Vagina (tissue), 2 donors: Measurements from ENCODE around the gene CHST11. TPM values are rescaled to one million over a fixed set of nuclear protein-coding genes. Genes with fewer than 3 reads are reported as not detected.

ENCODE experiments used
- DNase-seq, 2 donors: peaks; one replicate each; pipeline ENCODE4 v3.0.0-alpha.2; 2017; ENCODE audit errors: extremely low spot score in 2 of 2
- H3K27ac ChIP-seq: fragments of 200-600 bp; sonication (generic); one replicate; pipeline ENCODE4 v1.5.1; 2019
- H3K27me3 ChIP-seq: fragments of 200-600 bp; sonication (generic); one replicate; pipeline ENCODE4 v1.5.1; 2019
- H3K36me3 ChIP-seq, 2 donors: fragments of 200-600 bp; sonication (generic); one replicate each; pipeline ENCODE4 v1.5.1; 2017 to 2019
- H3K4me1 ChIP-seq: fragments of 200-600 bp; sonication (generic); one replicate; pipeline ENCODE4 v1.5.1; 2019
- H3K4me3 ChIP-seq, 2 donors: fragments of 200-600 bp; sonication (generic); 1 replicate in 1 of 2; 2 replicates in 1 of 2; pipeline ENCODE4 v1.5.1; 2016 to 2019
- H3K9me3 ChIP-seq: fragments of 200-600 bp; sonication (generic); one replicate; pipeline ENCODE4 v1.5.1; 2019
- CTCF ChIP-seq, 3 experiments: fragments of 450-650 bp in 2 of 3; fragments of 200-600 bp in 1 of 3; sonication (generic) in 1 of 3; IDR thresholded peaks; one replicate each; pipeline ENCODE4 v1.5.1; 2017 to 2019; ENCODE audit warnings: antibody characterized with exemption in 3 of 3, mild to moderate bottlenecking in 2 of 3, moderate library complexity in 2 of 3
- POLR2A ChIP-seq, 2 donors: fragments of 450-650 bp; IDR thresholded peaks; one replicate each; pipeline ENCODE4 v1.6.1; 2017; ENCODE audit warnings: antibody characterized with exemption in 2 of 2, mild to moderate bottlenecking in 2 of 2, moderate library complexity in 2 of 2
- POLR2AphosphoS5 ChIP-seq, 2 donors: sonication (generic); formaldehyde crosslinking; IDR thresholded peaks; one replicate each; pipeline ENCODE4 v1.9.0; 2017; ENCODE audit warnings: antibody characterized with exemption in 2 of 2, mild to moderate bottlenecking in 2 of 2, low read depth in 1 of 2; ENCODE audit not compliant: insufficient read depth in 1 of 2
- intact Hi-C: fragments of 100-400 bp; cut with DNase I; formaldehyde crosslinking; loops from one replicate; pipeline ENCODE4 v1.15.1; 2023
- total RNA-seq: library from RNA; depleted of rRNA; stranded (reverse); fragments of >200 nt; gene quantifications from one replicate; pipeline ENCODE4 v1.2.3, GENCODE V29; 2016

CHST11 gene
- total RNA-seq, 1 donor from 2014 or later = 40.0 TPM

DNA sequence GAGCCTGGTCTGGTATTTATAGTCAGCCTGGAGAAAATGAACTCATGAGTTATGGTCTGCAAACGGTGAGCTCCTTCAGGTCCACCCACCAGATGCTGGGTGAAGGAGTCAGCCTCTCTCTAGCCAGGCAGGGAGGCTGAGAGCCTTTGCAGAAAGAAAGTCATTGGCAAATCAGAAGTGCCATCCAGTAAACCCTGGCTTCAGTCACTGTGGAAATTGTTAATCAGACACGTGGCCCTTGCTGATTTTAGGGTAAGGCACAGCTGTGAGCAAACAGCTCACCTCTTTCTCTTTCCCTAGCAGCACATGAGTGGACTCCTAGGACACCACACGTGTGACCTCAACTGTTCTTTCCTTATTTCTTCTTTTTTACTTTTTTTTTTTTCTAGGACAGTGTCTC lies 44.9 kb downstream of the CHST11 start:
- peaks cover 27% of the 10 kb centered on the region for H3K4me1 ChIP-seq
- no peak for TF ChIP-seq POLR2AphosphoS5 (IDR thresholded peaks at IDR 0.05; ENCODE audit: insufficient read depth in 1 of 2, low read depth in 1 of 2)
- no peak for TF ChIP-seq CTCF (IDR thresholded peaks at IDR 0.05)
- TF ChIP-seq POLR2A (IDR thresholded peaks at IDR 0.05) = no peak
- intact Hi-C loops = no loop called here

GRCh38 chr12:104502217-104502616 lies 45.5 kb downstream of the CHST11 start:
- H3K4me3 ChIP-seq = no peak overlapping the region
- TF ChIP-seq POLR2A (IDR thresholded peaks at IDR 0.05) = no peak
- TF ChIP-seq CTCF (IDR thresholded peaks at IDR 0.05) = no peak
- no peak for TF ChIP-seq POLR2AphosphoS5 (IDR thresholded peaks at IDR 0.05; ENCODE audit: insufficient read depth in 1 of 2, low read depth in 1 of 2)
- H3K27me3 ChIP-seq = no peaks in the 10 kb centered on the region
- peaks cover 23% of the 10 kb centered on the region for H3K4me1 ChIP-seq
- no peaks in the 10 kb centered on the region for H3K36me3 ChIP-seq
- H3K9me3 ChIP-seq = no peaks in the 10 kb centered on the region
- DNase-seq = no peak
- no peak overlapping the region for H3K27ac ChIP-seq
- intact Hi-C loops = no loop called here

More for the DNA sequence above, 44.9 kb downstream of the CHST11 start:
- no peaks in the 10 kb centered on the region for H3K9me3 ChIP-seq
- no peak overlapping the region for H3K4me3 ChIP-seq
- H3K27me3 ChIP-seq = no peaks in the 10 kb centered on the region
- DNase-seq = no peak
- no peak overlapping the region for H3K27ac ChIP-seq
- H3K36me3 ChIP-seq = no peaks in the 10 kb centered on the region

GRCh38 chr12:104502638-104503037 lies 45.9 kb downstream of the CHST11 start:
- no peak for DNase-seq
- Histone ChIP-seq H3K27me3 (no peaks in the 10 kb centered on the region), H3K9me3 (no peaks in the 10 kb centered on the region), H3K4me3 (no peak overlapping the region), H3K36me3 (no peaks in the 10 kb centered on the region), H3K27ac (no peak overlapping the region), H3K4me1 (peaks cover 23% of the 10 kb centered on the region)
- TF ChIP-seq POLR2AphosphoS5 (IDR thresholded peaks at IDR 0.05; ENCODE audit: insufficient read depth in 1 of 2, low read depth in 1 of 2) (no peak), POLR2A (IDR thresholded peaks at IDR 0.05) (no peak), CTCF (IDR thresholded peaks at IDR 0.05) (no peak)
- intact Hi-C loops = no loop called here

DNA sequence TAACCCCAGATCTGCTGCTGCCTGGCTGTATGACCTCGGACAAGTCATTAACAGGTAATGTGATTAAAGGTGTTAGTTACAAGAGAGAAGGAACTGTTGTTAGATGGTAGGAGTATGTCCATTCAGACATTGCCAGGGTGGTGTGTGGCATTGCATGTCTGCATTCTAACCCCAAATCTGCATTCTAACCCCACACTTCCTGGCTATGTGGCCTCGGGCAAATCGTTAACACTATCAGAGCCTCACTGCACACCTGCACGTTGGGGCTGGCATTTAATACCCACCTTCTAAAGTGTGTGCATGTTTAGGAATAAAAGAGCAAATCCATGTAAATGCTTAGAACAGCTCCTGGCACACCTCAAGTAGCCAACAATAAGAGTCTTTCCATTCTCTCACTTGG lies 46.4 kb downstream of the CHST11 start:
- no peak for DNase-seq
- Histone ChIP-seq H3K4me1 (peaks cover 23% of the 10 kb centered on the region), H3K36me3 (no peaks in the 10 kb centered on the region), H3K4me3 (no peak overlapping the region), H3K9me3 (no peaks in the 10 kb centered on the region), H3K27me3 (no peaks in the 10 kb centered on the region), H3K27ac (no peak overlapping the region)
- intact Hi-C loops = no loop called here
- TF ChIP-seq CTCF (IDR thresholded peaks at IDR 0.05) (no peak), POLR2A (IDR thresholded peaks at IDR 0.05) (no peak), POLR2AphosphoS5 (IDR thresholded peaks at IDR 0.05; ENCODE audit: insufficient read depth in 1 of 2, low read depth in 1 of 2) (no peak)

DNA sequence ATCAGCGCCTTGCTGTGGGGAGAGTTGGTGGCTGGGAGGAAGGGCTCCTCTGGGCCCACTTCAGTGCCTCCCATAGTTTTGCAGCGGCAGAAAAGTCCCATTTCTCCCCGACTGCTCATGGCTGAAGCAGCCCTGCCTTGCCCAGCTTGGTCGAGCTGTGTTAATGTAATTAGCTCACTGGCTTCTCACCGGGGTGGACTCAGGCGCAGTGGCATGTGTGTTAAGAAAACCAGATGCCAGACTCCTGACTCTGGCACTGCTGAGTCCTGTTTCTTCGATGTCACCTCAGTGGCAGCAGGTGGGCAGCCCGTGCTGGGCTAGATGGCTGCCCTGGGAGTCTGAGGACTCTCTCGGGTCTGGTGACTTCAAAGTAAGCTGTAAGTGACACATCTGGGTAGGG lies 47.4 kb downstream of the CHST11 start:
- Histone ChIP-seq H3K27me3 (no peaks in the 10 kb centered on the region), H3K4me1 (peaks cover 20% of the 10 kb centered on the region), H3K9me3 (no peaks in the 10 kb centered on the region), H3K36me3 (no peaks in the 10 kb centered on the region), H3K4me3 (no peak overlapping the region), H3K27ac (no peak overlapping the region)
- intact Hi-C loops = no loop called here
- no peak for TF ChIP-seq POLR2AphosphoS5 (IDR thresholded peaks at IDR 0.05; ENCODE audit: insufficient read depth in 1 of 2, low read depth in 1 of 2)
- no peak for TF ChIP-seq POLR2A (IDR thresholded peaks at IDR 0.05)
- no peak for TF ChIP-seq CTCF (IDR thresholded peaks at IDR 0.05)
- DNase-seq = no peak
